Heart left ventricle (tissue), 16 donors: ENCODE data around the gene TNIP1. TPM values are rescaled to one million over a fixed set of nuclear protein-coding genes. Genes with fewer than 3 reads are reported as not detected.
A peak's percentile ranks its signal among the peaks of the same experiment; 100 is the strongest.

Experiments
- ATAC-seq, 4 donors: fragments of 200-7000 bp; cut with Tn5 transposase; one replicate each; pipeline ENCODE4 v1.9.1; 2020 to 2022; ENCODE audit warnings: moderate library complexity in 4 of 4, mild to moderate bottlenecking in 3 of 4, moderate number of reproducible peaks in 1 of 4
- DNase-seq, 5 donors: peaks; one replicate each; pipeline ENCODE4 v3.0.0-alpha.2; 2020
- H3K27ac ChIP-seq, 12 donors: fragments of 200-600 bp; sonication (generic) in 4 of 12; one replicate each; pipeline versions ENCODE4 v1.5.0 to v1.8.0; 2016 to 2022; ENCODE audit warnings: mild to moderate bottlenecking in 2 of 12
- H3K27me3 ChIP-seq, 9 donors: fragments of 200-600 bp; sonication (generic) in 2 of 9; one replicate each; pipeline versions ENCODE4 v1.5.1 to v1.8.0; 2016 to 2022; ENCODE audit warnings: mild to moderate bottlenecking in 3 of 9
- H3K36me3 ChIP-seq, 9 donors: fragments of 200-600 bp; sonication (generic) in 2 of 9; one replicate each; pipeline versions ENCODE4 v1.5.0 to v1.8.0; 2018 to 2022; ENCODE audit warnings: mild to moderate bottlenecking in 2 of 9
- H3K4me1 ChIP-seq, 12 donors: fragments of 200-600 bp; sonication (generic) in 4 of 12; one replicate each; pipeline versions ENCODE4 v1.5.0 to v1.8.0; 2016 to 2022; ENCODE audit warnings: mild to moderate bottlenecking in 3 of 12
- H3K4me3 ChIP-seq, 12 donors: fragments of 200-600 bp; sonication (generic) in 4 of 12; one replicate each; pipeline versions ENCODE4 v1.5.0 to v1.8.0; 2017 to 2022; ENCODE audit warnings: mild to moderate bottlenecking in 9 of 12, moderate library complexity in 4 of 12
- H3K9me3 ChIP-seq, 12 donors: fragments of 200-600 bp; sonication (generic) in 4 of 12; one replicate each; pipeline versions ENCODE4 v1.5.0 to v1.8.0; 2016 to 2022; ENCODE audit warnings: mild to moderate bottlenecking in 1 of 12
- POLR2A ChIP-seq, 2 donors: fragments of 450-650 bp; IDR thresholded peaks; one replicate each; pipeline ENCODE4 v1.6.1; 2017; ENCODE audit warnings: antibody characterized with exemption in 2 of 2, mild to moderate bottlenecking in 2 of 2, moderate library complexity in 2 of 2
- WGBS, 4 donors: extraction: QIAGEN DNeasy Blood & Tissue Kit in 2 of 4; methylation state at CpG; one replicate each; pipeline versions ENCODE4 v1.1.5 to v1.1.7; 2013 to 2018; 5-methylcytosine and 5-hydroxymethylcytosine counted together
- intact Hi-C, 10 donors: fragments of 100-400 bp; cut with DNase I; formaldehyde crosslinking; loops; one replicate each; pipeline versions ENCODE4 v1.11.1 to v1.14.2; 2022
- polyA plus RNA-seq, 2 donors: library from polyadenylated mRNA; stranded (reverse); fragments of 200-250 nt; gene quantifications; one replicate each; pipeline ENCODE4 v1.2.3, GENCODE V29; 2013
- total RNA-seq, 9 donors: library from RNA; depleted of rRNA in 2 of 9; stranded (reverse); fragments of >200 nt in 2 of 9; fragmentation: NEBNext Ultra II Directional in 3 of 9; extraction: Animal tissue kit (Norgen Biotek cat#: 25700) in 3 of 9; gene quantifications; one replicate each; pipeline versions ENCODE4 v1.1.0 to v1.2.4, GENCODE V29; 2016 to 2023
- TF ChIP-seq, protein P1 (sequence below), 12 donors: fragments of 200-600 bp; sonication (generic) in 4 of 12; IDR thresholded peaks; one replicate each; pipeline versions ENCODE4 v1.5.0 to v1.8.0; 2018 to 2022; ENCODE audit warnings: antibody characterized with exemption in 12 of 12, mild to moderate bottlenecking in 5 of 12
- donor health status: ischemic (EF 13 %, LVEDD 7.1; RV severe dilation, severe dysfunction).
- donor health status: healthy with polysubstance abuse.
- donor health status: DM: no; HTN: yes; CAD: no.
- donor health status: DM: no; HTN: no; CAD: no.
- donor health status: ischemic (EF 25% LVEDD 6.9; RV normal size, moderate dysfunction).
- donor health status: ischemic (EF 25% LVEDD 5.7; RV mildly dilated, moderate dysfunction).
- donor health status: healthy.
- donor health status: DM: yes; HTN: yes; CAD: no.
- donor health status: ischemic (EF 35%, LVEDD 5.7; RV mildly dilated, moderate dysfunction).
- donor health status: nonischemic (EF 11% LVEDD 7.7; RV severe dilation, severe dysfunction).
- donor health status: DM: yes; HTN: yes; CAD: no.
- donor health status: PGD.
- donor health status: ischemic (EF 29% LVEDD 5.4; RV normal size, mild dysfunction).
- donor health status: nonischemic (EF 23%, LVEDD 6.1; RV moderate dilation, normal function).

The TNIP1 gene
- total and polyA plus RNA-seq, 11 donors = 86.0 to 180 (median 108) TPM

DNA sequence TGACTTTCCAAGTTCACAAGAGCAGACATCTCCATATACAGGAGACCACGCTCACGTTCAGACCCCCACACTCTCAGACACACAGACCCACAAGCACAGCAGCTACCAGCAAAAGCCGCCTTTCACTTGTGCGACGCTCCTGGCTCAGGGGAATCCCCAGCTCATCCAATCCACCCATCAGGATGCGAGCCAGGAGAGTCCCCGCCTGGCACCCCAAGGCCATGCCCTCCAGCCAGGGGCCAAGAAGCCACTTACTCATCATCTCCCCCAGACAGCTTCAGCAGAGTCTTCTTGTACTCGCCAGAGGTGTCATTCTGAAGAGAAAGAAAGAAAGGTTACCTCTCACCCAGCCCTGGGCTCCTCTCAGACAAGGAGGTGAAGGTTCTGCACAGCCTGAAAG, 47.1 kb upstream of the TNIP1 start:
- Histone ChIP-seq H3K27ac (no peak overlapping the region), H3K36me3 (peaks cover 2 to 98% (median 92%) of the 10 kb centered on the region in 9 donors), H3K27me3 (no peaks in the 10 kb centered on the region), H3K9me3 (no peaks in the 10 kb centered on the region), H3K4me3 (no peak overlapping the region), H3K4me1 (peaks cover 0 to 43% (median 15%) of the 10 kb centered on the region in 12 donors)
- ATAC-seq (no peak), DNase-seq (no peak)
- intact Hi-C loops = loop anchor here in 7 of 10 donors (2.0 to 5.0 kb wide), 5 partner anchors 37 to 114 kb away; no protein-coding TSS in a partner anchor
- 84 to 91% (median 88%) methylated on average over 8 of the region's 8 CpGs for WGBS, 4 donors
- TF ChIP-seq POLR2A (IDR thresholded peaks at IDR 0.05) = no peak
- TF ChIP-seq, protein P1, sequence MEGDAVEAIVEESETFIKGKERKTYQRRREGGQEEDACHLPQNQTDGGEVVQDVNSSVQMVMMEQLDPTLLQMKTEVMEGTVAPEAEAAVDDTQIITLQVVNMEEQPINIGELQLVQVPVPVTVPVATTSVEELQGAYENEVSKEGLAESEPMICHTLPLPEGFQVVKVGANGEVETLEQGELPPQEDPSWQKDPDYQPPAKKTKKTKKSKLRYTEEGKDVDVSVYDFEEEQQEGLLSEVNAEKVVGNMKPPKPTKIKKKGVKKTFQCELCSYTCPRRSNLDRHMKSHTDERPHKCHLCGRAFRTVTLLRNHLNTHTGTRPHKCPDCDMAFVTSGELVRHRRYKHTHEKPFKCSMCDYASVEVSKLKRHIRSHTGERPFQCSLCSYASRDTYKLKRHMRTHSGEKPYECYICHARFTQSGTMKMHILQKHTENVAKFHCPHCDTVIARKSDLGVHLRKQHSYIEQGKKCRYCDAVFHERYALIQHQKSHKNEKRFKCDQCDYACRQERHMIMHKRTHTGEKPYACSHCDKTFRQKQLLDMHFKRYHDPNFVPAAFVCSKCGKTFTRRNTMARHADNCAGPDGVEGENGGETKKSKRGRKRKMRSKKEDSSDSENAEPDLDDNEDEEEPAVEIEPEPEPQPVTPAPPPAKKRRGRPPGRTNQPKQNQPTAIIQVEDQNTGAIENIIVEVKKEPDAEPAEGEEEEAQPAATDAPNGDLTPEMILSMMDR (IDR thresholded peaks at IDR 0.05) = no peak

DNA sequence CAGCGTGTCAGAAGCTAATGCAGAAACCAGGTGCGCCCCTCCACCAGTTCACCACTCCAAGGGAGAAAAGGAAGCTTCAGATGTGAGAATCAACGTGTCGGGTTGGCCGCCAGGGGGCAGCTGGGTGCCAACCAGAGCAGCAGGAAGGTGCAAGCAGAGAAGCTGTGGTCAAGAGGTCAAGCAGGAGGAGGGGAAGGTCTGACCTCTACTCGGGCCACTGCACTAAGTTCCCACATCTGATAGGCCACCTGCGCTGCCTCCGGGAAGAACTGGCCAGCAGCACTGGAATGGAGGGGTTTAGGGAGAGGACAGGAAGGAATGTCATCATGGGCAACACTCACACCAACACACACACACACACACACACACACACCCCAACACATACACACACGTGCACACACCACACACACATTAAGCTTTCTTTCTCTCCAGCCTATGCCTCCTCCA, 45.4 kb upstream of the TNIP1 start:
- ATAC-seq (peak; percentile 30 to 62 (median 56)), DNase-seq (peak; percentile 73 to 87 (median 78))
- H3K4me1 ChIP-seq = peaks cover 0 to 29% (median 15%) of the 10 kb centered on the region in 12 donors
- H3K4me3 ChIP-seq = no peak overlapping the region
- no peaks in the 10 kb centered on the region for H3K27me3 ChIP-seq
- intact Hi-C loops = loop anchor here (1.0 to 5.0 kb wide), 7 partner anchors 38 to 116 kb away; no protein-coding TSS in a partner anchor
- TF ChIP-seq, protein P1 (IDR thresholded peaks at IDR 0.05) = peak; percentile 70 to 86 (median 78)
- TF ChIP-seq POLR2A (IDR thresholded peaks at IDR 0.05) = no peak
- 14 to 19% (median 16%) methylated on average over 9 of the region's 9 CpGs for WGBS, 4 donors
- H3K9me3 ChIP-seq = no peaks in the 10 kb centered on the region
- peaks cover 2 to 98% (median 92%) of the 10 kb centered on the region in 9 donors for H3K36me3 ChIP-seq
- peak overlapping the region in 1 of 12 donors; percentile 42 for H3K27ac ChIP-seq

DNA sequence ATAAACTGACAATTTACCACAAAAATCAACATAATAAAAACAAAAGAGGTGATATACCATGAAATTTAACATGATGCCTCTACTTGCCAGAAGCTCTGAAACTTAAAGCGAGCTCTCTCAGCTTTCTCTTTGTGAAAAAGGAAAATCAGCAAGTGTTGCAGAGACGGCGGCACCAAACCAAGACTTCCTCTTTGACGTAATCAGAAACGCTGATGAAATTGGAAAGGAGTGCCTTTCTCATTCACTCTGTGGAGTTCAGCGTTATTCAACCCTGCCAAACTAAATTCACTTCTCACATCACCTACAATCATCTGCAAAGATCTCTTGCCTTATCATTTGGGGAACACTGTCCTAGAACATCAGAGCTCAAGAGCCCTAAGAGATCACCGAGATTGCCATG, 44.6 kb upstream of the TNIP1 start:
- no peak for DNase-seq
- ATAC-seq = no peak
- no peak overlapping the region for H3K4me3 ChIP-seq
- H3K4me1 ChIP-seq = peaks cover 0 to 29% (median 15%) of the 10 kb centered on the region in 12 donors
- peak overlapping the region in 3 of 12 donors; percentile 15 to 70 (median 42) for H3K27ac ChIP-seq
- intact Hi-C loops = loop anchor here in 5 of 10 donors (1.0 to 5.0 kb wide), 4 partner anchors 39 to 117 kb away; no protein-coding TSS in a partner anchor
- 77 to 82% (median 79%) methylated on average over 7 of the region's 7 CpGs for WGBS, 4 donors
- peaks cover 2 to 98% (median 92%) of the 10 kb centered on the region in 9 donors for H3K36me3 ChIP-seq
- H3K27me3 ChIP-seq = no peaks in the 10 kb centered on the region
- H3K9me3 ChIP-seq = no peaks in the 10 kb centered on the region
- TF ChIP-seq, protein P1 (IDR thresholded peaks at IDR 0.05) = no peak
- TF ChIP-seq POLR2A (IDR thresholded peaks at IDR 0.05) = no peak

DNA sequence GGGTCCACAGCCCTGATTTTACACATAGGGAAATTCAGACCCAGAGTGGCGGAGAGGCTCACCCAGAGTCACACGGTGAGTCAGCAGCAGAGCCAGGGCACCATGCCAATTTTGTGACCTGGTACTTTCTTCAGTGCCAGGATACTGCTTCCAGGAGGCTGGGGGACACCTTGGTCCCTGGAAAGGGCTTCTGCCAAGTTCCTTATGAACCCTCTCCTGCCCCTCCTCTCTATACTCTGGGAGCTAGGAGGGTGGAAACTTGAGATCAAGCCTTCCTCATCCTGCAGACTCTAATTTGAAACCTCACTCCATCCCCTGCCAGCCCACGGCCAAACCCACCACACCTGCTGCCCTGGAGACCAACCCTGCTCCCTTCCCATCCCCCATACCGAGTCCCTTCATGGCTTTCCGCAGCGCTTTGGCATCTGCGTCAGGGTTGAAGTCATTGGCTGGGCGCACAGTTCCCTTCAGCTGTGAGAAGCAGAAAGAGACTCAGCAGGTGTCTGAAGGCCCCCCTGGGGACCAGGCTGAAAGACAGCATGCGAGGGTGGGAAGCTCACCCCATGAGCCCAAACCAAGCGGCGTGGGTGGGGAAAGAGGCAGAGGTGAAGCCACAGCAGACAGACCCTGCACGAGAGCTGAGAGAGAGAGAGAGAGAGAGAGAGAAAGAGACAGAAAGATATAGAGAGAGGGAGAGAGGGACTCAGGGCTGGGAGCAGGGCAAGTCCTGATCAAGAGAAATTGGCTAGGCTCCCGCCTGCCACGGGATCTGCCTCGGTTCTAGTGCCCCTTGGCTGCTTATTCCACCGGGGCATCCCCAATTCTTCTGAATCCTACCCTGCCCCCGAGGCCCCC, 43.3 kb upstream of the TNIP1 start:
- peak; percentile 58 to 82 (median 69) for DNase-seq
- Histone ChIP-seq H3K9me3 (no peaks in the 10 kb centered on the region), H3K4me3 (no peak overlapping the region), H3K27ac (peak overlapping the region; percentile 8 to 74 (median 51)), H3K4me1 (peaks cover 0 to 29% (median 15%) of the 10 kb centered on the region in 12 donors), H3K27me3 (no peaks in the 10 kb centered on the region), H3K36me3 (peaks cover 0 to 98% (median 92%) of the 10 kb centered on the region in 9 donors)
- intact Hi-C loops = loop anchor here in 2 of 10 donors (2.0 to 5.0 kb wide), 2 partner anchors 41 to 113 kb away; no protein-coding TSS in a partner anchor
- ATAC-seq = peak; percentile 58 to 84 (median 71)
- TF ChIP-seq, protein P1 (IDR thresholded peaks at IDR 0.05) = no peak
- TF ChIP-seq POLR2A (IDR thresholded peaks at IDR 0.05) = no peak
- 51 to 59% (median 57%) methylated on average over 17 of the region's 17 CpGs for WGBS, 4 donors
